ENCODE data around the gene AVL9.

GRCh38 chr7:32539366-32539765 lies 44.1 kb downstream of the AVL9 start:
- TF ChIP-seq, protein P1, sequence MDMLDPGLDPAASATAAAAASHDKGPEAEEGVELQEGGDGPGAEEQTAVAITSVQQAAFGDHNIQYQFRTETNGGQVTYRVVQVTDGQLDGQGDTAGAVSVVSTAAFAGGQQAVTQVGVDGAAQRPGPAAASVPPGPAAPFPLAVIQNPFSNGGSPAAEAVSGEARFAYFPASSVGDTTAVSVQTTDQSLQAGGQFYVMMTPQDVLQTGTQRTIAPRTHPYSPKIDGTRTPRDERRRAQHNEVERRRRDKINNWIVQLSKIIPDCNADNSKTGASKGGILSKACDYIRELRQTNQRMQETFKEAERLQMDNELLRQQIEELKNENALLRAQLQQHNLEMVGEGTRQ (IDR thresholded peaks at IDR 0.05; ENCODE audit: low read depth, low read length) = no peak
- TF ChIP-seq, protein P2, sequence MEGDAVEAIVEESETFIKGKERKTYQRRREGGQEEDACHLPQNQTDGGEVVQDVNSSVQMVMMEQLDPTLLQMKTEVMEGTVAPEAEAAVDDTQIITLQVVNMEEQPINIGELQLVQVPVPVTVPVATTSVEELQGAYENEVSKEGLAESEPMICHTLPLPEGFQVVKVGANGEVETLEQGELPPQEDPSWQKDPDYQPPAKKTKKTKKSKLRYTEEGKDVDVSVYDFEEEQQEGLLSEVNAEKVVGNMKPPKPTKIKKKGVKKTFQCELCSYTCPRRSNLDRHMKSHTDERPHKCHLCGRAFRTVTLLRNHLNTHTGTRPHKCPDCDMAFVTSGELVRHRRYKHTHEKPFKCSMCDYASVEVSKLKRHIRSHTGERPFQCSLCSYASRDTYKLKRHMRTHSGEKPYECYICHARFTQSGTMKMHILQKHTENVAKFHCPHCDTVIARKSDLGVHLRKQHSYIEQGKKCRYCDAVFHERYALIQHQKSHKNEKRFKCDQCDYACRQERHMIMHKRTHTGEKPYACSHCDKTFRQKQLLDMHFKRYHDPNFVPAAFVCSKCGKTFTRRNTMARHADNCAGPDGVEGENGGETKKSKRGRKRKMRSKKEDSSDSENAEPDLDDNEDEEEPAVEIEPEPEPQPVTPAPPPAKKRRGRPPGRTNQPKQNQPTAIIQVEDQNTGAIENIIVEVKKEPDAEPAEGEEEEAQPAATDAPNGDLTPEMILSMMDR (conservative IDR thresholded peaks at IDR 0.05; ENCODE audit: low read depth, low read length) = no peak
- TF ChIP-seq POLR2A (IDR thresholded peaks at IDR 0.05; ENCODE audit: low read depth, low read length) (no peak), RCOR1 (IDR thresholded peaks at IDR 0.05; ENCODE audit: insufficient replicate concordance, low read length) (no peak), SMC3 (IDR thresholded peaks at IDR 0.05; ENCODE audit: low read depth, low read length) (no peak)

Measured in IMR-90 (cell line).